Testis (tissue), 2 donors: Measurements from ENCODE around the gene LPP.

Source experiments
- POLR2A ChIP-seq: fragments of 450-650 bp; IDR thresholded peaks from one replicate; pipeline ENCODE4 v1.6.1; 2017; ENCODE audit warnings: antibody characterized with exemption, mild to moderate bottlenecking, moderate library complexity
- TF ChIP-seq, protein P1 (sequence below), 3 experiments: fragments of 450-650 bp in 2 of 3; fragments of 200-600 bp in 1 of 3; sonication (generic) in 1 of 3; IDR thresholded peaks; one replicate each; pipeline ENCODE4 v1.5.1; 2016 to 2019; ENCODE audit warnings: antibody characterized with exemption in 3 of 3, mild to moderate bottlenecking in 2 of 3, moderate library complexity in 1 of 3

- TF ChIP-seq, protein P1, sequence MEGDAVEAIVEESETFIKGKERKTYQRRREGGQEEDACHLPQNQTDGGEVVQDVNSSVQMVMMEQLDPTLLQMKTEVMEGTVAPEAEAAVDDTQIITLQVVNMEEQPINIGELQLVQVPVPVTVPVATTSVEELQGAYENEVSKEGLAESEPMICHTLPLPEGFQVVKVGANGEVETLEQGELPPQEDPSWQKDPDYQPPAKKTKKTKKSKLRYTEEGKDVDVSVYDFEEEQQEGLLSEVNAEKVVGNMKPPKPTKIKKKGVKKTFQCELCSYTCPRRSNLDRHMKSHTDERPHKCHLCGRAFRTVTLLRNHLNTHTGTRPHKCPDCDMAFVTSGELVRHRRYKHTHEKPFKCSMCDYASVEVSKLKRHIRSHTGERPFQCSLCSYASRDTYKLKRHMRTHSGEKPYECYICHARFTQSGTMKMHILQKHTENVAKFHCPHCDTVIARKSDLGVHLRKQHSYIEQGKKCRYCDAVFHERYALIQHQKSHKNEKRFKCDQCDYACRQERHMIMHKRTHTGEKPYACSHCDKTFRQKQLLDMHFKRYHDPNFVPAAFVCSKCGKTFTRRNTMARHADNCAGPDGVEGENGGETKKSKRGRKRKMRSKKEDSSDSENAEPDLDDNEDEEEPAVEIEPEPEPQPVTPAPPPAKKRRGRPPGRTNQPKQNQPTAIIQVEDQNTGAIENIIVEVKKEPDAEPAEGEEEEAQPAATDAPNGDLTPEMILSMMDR (IDR thresholded peaks at IDR 0.05) = no peak
- no peak for TF ChIP-seq POLR2A
Observed at GRCh38 chr3:188580659-188581058, 426.7 kb downstream of the LPP start.
